Measurements from ENCODE around the gene EMCN. TPM values are rescaled to one million over a fixed set of nuclear protein-coding genes. Genes with fewer than 3 reads are reported as not detected.

The EMCN gene
- total RNA-seq, 3 donors from 2014 or later (not counting 1 experiment from before 2014, with no cell fraction given): not detected

- Mint-ChIP-seq H3K27ac (no peak overlapping the region), H3K27me3 (ENCODE audit: low read depth in 2 of 2) (peaks cover 0 to 2% of the 10 kb centered on the region in 2 donors), H3K36me3 (peaks cover 8% of the 10 kb centered on the region), H3K9me3 (peaks cover 0 to 3% of the 10 kb centered on the region in 2 donors), H3K4me3 (no peak overlapping the region), H3K4me1 (no peaks in the 10 kb centered on the region)
- TF ChIP-seq, protein P1, sequence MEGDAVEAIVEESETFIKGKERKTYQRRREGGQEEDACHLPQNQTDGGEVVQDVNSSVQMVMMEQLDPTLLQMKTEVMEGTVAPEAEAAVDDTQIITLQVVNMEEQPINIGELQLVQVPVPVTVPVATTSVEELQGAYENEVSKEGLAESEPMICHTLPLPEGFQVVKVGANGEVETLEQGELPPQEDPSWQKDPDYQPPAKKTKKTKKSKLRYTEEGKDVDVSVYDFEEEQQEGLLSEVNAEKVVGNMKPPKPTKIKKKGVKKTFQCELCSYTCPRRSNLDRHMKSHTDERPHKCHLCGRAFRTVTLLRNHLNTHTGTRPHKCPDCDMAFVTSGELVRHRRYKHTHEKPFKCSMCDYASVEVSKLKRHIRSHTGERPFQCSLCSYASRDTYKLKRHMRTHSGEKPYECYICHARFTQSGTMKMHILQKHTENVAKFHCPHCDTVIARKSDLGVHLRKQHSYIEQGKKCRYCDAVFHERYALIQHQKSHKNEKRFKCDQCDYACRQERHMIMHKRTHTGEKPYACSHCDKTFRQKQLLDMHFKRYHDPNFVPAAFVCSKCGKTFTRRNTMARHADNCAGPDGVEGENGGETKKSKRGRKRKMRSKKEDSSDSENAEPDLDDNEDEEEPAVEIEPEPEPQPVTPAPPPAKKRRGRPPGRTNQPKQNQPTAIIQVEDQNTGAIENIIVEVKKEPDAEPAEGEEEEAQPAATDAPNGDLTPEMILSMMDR (IDR thresholded peaks at IDR 0.05): no peak
- Histone ChIP-seq H3K9me3 (ENCODE audit: control insufficient read depth, insufficient read depth, low read length) (no peaks in the 10 kb centered on the region), H3K27ac (ENCODE audit: low read length) (no peak overlapping the region), H3K4me3 (ENCODE audit: low read length) (no peak overlapping the region), H3K4me1 (ENCODE audit: control insufficient read depth, insufficient read depth, low read length) (no peaks in the 10 kb centered on the region), H3K36me3 (ENCODE audit: control insufficient read depth, insufficient read depth, low read length) (no peaks in the 10 kb centered on the region), H3K27me3 (ENCODE audit: control insufficient read depth, insufficient read depth, low read length) (no peaks in the 10 kb centered on the region)
- DNase-seq (no peak), ATAC-seq (no peak)
- intact Hi-C loops (cut with micrococcal nuclease): no loop called here
- 92% methylated on average over 2 of the region's 3 CpGs for WGBS (ENCODE audit: insufficient coverage)
Measured at GRCh38 chr4:100348473-100348872, 169.3 kb downstream of the EMCN start.

DNA sequence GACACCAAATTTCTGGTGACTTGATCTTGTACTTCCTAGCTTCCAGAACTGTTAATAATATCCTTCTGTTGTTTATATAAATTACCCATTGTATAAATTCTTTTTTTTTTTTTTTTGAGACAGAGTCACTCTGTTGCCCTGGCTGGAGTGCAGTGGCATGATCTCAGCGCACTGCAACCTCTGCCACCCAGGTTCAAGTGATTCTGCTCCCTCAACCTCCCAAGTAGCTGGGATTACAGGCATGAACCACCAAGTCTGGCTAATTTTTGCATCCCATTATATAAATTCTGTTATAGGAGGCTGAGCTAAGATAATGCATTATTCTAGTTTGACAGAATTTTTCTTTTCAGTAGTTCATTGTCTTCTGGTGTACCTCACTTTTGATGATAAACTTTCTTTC is 170.6 kb downstream of the EMCN start:
- peaks cover 3% of the 10 kb centered on the region for H3K36me3 Mint-ChIP-seq
- TF ChIP-seq, protein P1 (IDR thresholded peaks at IDR 0.05): no peak
- H3K4me1 ChIP-seq (ENCODE audit: control insufficient read depth, insufficient read depth, low read length): no peaks in the 10 kb centered on the region
- H3K4me1 Mint-ChIP-seq: no peaks in the 10 kb centered on the region
- peaks cover 0 to 2% of the 10 kb centered on the region in 2 donors for H3K9me3 Mint-ChIP-seq
- 100% methylated on average over 1 of the region's 1 CpG for WGBS (ENCODE audit: insufficient coverage)
- H3K27ac ChIP-seq (ENCODE audit: low read length): no peak overlapping the region
- no peak overlapping the region for H3K4me3 ChIP-seq (ENCODE audit: low read length)
- H3K27ac Mint-ChIP-seq: no peak overlapping the region
- H3K4me3 Mint-ChIP-seq: no peak overlapping the region
- H3K9me3 ChIP-seq (ENCODE audit: control insufficient read depth, insufficient read depth, low read length): no peaks in the 10 kb centered on the region
- intact Hi-C loops (cut with micrococcal nuclease): no loop called here
- H3K36me3 ChIP-seq (ENCODE audit: control insufficient read depth, insufficient read depth, low read length): no peaks in the 10 kb centered on the region
- no peak for DNase-seq
- no peaks in the 10 kb centered on the region for H3K27me3 ChIP-seq (ENCODE audit: control insufficient read depth, insufficient read depth, low read length)
- peaks cover 0 to 2% of the 10 kb centered on the region in 2 donors for H3K27me3 Mint-ChIP-seq (ENCODE audit: low read depth in 2 of 2)
- ATAC-seq: no peak

GRCh38 chr4:100345585-100345984 is 172.2 kb downstream of the EMCN start:
- no peak for DNase-seq
- H3K27ac Mint-ChIP-seq: no peak overlapping the region
- no peaks in the 10 kb centered on the region for H3K36me3 Mint-ChIP-seq
- Histone ChIP-seq H3K9me3 (ENCODE audit: control insufficient read depth, insufficient read depth, low read length) (no peaks in the 10 kb centered on the region), H3K4me1 (ENCODE audit: control insufficient read depth, insufficient read depth, low read length) (no peaks in the 10 kb centered on the region), H3K27ac (ENCODE audit: low read length) (no peak overlapping the region), H3K4me3 (ENCODE audit: low read length) (no peak overlapping the region), H3K36me3 (ENCODE audit: control insufficient read depth, insufficient read depth, low read length) (no peaks in the 10 kb centered on the region), H3K27me3 (ENCODE audit: control insufficient read depth, insufficient read depth, low read length) (no peaks in the 10 kb centered on the region)
- H3K4me1 Mint-ChIP-seq: no peaks in the 10 kb centered on the region
- ATAC-seq: no peak
- TF ChIP-seq, protein P1 (IDR thresholded peaks at IDR 0.05): no peak
- H3K4me3 Mint-ChIP-seq: no peak overlapping the region
- no peaks in the 10 kb centered on the region for H3K9me3 Mint-ChIP-seq
- H3K27me3 Mint-ChIP-seq (ENCODE audit: low read depth in 2 of 2): peaks cover 0 to 2% of the 10 kb centered on the region in 2 donors
- intact Hi-C loops (cut with micrococcal nuclease): no loop called here
